Measurements from ENCODE around the gene DDX10. TPM values are rescaled to one million over a fixed set of nuclear protein-coding genes. Genes with fewer than 3 reads are reported as not detected.
"Not testable (repeated sequence)": the region's sequence is repeated elsewhere in the genome, so short reads cannot be mapped to it uniquely, and the experiment has no call there.

The DDX10 gene
- 23.3 and 26.8 TPM in 2 replicates for total RNA-seq (2014; rRNA removed; shearing (Covaris generic))
- 18.8 and 19.9 TPM in 2 replicates for polyA plus RNA-seq (2015; cell fraction: cytosol; rRNA removed)
- 8.4 and 42.7 TPM in 2 replicates for polyA plus RNA-seq (2015; cell fraction: nucleus; rRNA removed)

DNA sequence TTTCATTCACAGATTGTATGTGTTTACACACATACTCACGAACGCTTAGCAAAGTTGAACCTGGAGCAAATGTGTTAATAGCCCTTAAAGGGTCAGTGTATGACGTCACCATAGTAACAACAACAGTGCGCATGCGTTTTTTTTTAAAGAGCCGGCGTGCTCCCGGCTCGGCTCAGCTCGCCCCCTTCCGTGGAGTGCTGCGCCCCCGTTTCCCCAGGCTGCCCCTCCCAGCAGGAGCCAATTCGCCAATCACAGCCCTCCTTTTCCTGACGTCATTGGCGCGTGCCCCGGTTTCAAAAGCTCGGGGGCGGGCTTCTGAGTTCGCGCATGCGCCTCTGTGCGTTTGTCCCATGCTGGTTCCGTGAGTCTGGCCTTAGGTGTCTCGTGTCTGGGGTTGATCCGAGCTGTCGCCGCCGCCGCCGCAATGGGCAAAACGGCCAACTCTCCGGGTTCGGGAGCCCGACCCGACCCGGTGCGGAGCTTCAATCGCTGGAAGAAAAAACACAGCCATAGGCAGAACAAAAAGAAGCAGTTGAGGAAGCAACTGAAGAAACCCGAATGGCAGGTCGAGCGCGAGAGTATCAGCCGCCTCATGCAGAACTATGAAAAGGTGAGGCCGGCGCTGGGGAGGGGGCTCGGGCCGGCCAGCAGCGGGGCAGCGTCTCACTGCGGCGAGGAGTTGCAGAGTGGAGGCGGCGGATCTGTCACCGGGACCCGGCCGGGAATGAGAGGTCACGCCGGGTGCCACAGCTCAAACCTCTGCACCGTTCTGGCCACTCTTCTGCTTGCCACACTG lies at the start of gene DDX10:
Gene DDX10, plus strand, starts transcription at position 340 of the 796 bp plus-strand sequence. Its CDS starts 85 bp downstream, at position 425.
- peak; percentile 97 for DNase-seq (ENCODE audit: low read depth, low spot score)
- in situ Hi-C loops (cut with HindIII; ENCODE audit: low pct_unique_long_range_greater_than_20kb, low sequenced_read_pairs): no loop called here

GRCh38 chr11:108616549-108616948 lies 48.3 kb upstream of the DDX10 start:
- in situ Hi-C loops (cut with HindIII; ENCODE audit: low pct_unique_long_range_greater_than_20kb, low sequenced_read_pairs): no loop called here
- no peak for DNase-seq (ENCODE audit: low read depth, low spot score)

GRCh38 chr11:108617055-108617454 lies 47.8 kb upstream of the DDX10 start:
- in situ Hi-C loops (cut with HindIII; ENCODE audit: low pct_unique_long_range_greater_than_20kb, low sequenced_read_pairs): no loop called here
- DNase-seq (ENCODE audit: low read depth, low spot score): no peak

- no peak for DNase-seq (ENCODE audit: low read depth, low spot score)
- in situ Hi-C loops (cut with HindIII; ENCODE audit: low pct_unique_long_range_greater_than_20kb, low sequenced_read_pairs): no loop called here
Measured at GRCh38 chr11:108618529-108618928, 46.3 kb upstream of the DDX10 start.

- peak; percentile 6 for DNase-seq (ENCODE audit: low read depth, low spot score)
- in situ Hi-C loops (cut with HindIII; ENCODE audit: low pct_unique_long_range_greater_than_20kb, low sequenced_read_pairs): no loop called here
Measured at GRCh38 chr11:108620958-108621772, 43.7 kb upstream of the DDX10 start.

DNA sequence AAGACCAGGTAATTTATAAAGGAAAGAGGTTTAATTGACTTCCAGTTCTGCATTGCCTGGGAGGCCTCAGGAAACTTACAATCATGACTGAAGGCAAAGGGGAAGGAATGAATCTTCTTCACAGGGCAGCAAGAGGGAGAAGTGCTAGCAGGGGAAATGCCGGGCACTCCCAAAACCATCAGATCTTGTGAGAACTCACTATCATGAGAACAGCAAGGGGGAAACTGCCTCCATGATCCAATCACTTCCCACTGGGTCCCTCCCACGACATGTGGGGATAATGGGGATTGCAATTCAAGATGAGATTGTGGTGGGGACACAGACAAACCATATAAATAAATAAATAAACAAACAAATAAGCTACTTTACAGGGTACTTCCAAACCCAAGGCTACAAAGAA lies 42.5 kb upstream of the DDX10 start:
- no peak for DNase-seq (ENCODE audit: low read depth, low spot score)
- in situ Hi-C loops (cut with HindIII; ENCODE audit: low pct_unique_long_range_greater_than_20kb, low sequenced_read_pairs): no loop called here

DNA sequence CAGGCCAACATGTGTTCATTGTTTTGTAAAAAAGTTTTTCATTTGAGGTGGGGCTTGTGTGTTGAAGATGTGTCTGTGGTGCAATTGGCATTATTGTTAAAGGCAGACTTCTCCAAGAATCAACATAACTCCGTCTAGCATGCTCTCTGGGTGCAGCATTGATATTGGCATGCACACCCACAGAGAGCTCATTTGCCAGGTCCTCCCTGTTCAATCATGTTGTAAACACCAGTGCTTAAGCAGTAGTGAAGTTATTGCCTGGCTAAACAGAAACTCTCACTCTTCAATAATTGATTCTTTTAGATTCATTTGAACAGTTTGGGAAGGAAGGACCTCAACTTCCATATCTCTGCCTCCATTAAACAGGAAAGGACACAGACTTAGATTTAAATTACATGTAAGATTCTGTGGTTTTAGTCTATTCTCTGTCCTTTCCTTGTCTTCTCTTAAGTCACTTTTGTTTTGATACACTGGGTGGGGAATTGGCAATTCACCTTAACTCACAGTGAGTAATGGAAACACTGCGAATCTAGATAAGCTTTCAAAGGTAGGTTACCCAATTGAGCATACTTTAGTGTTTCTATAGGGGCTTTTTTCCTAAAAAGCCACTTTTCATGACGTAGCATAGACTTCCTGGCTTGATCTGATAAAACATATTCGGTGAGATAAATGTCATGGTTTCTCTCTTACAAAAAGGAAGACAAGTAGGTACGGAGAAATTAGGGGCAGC lies 40.5 kb upstream of the DDX10 start:
- DNase-seq (ENCODE audit: low read depth, low spot score): no peak
- in situ Hi-C loops (cut with HindIII; ENCODE audit: low pct_unique_long_range_greater_than_20kb, low sequenced_read_pairs): no loop called here

DNA sequence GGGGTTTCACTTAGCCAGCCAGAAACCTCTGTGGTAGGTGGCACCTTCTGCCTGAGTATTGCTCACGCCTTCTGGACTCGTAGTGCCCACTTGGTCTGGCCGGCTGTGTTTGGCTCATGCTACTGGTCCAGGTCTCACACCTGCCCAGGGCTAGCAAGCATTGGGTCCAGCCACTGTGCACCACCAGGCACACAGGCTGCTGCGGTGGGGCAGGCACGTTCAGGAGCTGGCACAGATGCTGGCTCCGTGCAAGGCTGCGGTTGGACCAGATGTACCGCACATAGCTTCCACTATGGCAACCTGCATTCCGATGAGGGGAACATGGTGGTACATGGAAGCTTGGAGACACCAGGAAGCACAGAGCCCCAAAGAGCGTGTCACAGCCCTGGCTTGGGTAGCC lies 36.5 kb upstream of the DDX10 start:
- DNase-seq (ENCODE audit: low read depth, low spot score): no peak
- in situ Hi-C loops (cut with HindIII; ENCODE audit: low pct_unique_long_range_greater_than_20kb, low sequenced_read_pairs): no loop called here

- no peak for DNase-seq (ENCODE audit: low read depth, low spot score)
Measured at GRCh38 chr11:108628812-108629211, 36.1 kb upstream of the DDX10 start.

GRCh38 chr11:108629274-108629673 lies 35.6 kb upstream of the DDX10 start:
- in situ Hi-C loops (cut with HindIII; ENCODE audit: low pct_unique_long_range_greater_than_20kb, low sequenced_read_pairs): no loop called here
- DNase-seq (ENCODE audit: low read depth, low spot score): no peak

More at GRCh38 chr11:108628812-108629211, 36.1 kb upstream of the DDX10 start:
- in situ Hi-C loops (cut with HindIII; ENCODE audit: low pct_unique_long_range_greater_than_20kb, low sequenced_read_pairs): no loop called here

GRCh38 chr11:108632041-108632704 lies 32.7 kb upstream of the DDX10 start:
- in situ Hi-C loops (cut with HindIII; ENCODE audit: low pct_unique_long_range_greater_than_20kb, low sequenced_read_pairs): no loop called here
- no peak for DNase-seq (ENCODE audit: low read depth, low spot score)

DNA sequence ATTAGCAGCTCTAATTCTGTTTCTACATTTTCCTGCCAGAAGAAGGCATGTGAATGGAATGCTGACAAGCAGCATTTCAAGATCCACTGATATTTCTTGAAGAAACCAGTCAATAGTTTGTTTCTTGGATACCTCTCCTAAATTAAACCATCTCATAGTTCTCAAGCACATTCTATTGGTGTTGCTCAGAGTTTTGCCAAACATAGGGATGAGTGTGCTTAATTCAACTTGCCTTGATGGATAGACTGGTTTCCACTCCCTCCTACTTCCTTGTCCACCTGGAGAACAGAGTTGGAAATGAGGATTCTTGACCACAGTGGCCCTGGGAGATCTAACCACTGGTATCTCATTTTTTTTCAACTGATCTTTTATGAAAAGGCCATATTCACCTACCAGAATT lies 29.8 kb upstream of the DDX10 start:
- DNase-seq (ENCODE audit: low read depth, low spot score): no peak
- in situ Hi-C loops (cut with HindIII; ENCODE audit: low pct_unique_long_range_greater_than_20kb, low sequenced_read_pairs): no loop called here

GRCh38 chr11:108636222-108636621 lies 28.6 kb upstream of the DDX10 start:
- in situ Hi-C loops (cut with HindIII; ENCODE audit: low pct_unique_long_range_greater_than_20kb, low sequenced_read_pairs): no loop called here
- DNase-seq (ENCODE audit: low read depth, low spot score): no peak

DNA sequence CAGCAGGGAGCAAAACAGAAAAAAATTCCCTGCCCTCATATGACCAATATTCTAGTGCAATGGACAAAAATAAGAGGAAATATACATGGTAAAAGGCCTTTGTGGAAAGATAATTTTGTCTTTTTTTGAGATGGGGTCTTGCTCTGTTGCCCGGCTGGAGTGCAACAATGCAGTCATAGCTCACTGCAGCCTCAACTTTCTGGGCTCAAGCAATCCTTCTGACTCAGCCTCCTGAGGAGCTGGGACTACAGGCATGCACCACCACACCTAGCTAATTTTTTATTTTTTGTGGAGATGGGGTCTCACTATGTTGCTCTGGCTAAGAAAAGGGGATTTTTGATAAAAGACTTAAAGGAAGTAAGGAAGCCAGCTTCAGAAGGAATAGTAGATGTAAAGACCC lies 25.7 kb upstream of the DDX10 start:
- in situ Hi-C loops (cut with HindIII; ENCODE audit: low pct_unique_long_range_greater_than_20kb, low sequenced_read_pairs): no loop called here
- no peak for DNase-seq (ENCODE audit: low read depth, low spot score)

DNA sequence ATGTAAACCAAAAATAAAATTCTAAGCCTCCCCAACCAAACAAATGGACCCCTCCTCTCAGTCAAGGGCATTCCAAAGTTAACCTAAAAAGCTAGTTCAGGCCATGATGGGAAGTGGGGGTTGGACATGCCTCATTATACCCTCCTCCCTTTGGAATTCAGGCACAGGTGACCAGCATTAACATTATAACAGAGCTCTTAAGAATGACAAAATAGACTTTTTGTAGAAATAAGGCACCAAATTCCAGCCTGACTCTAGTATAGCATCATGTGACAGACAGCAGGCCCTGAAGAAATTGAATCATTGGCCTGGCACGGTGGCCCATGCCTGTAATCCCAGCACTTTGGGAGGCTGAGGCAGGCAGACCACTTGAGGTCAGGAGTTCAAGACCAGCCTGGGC lies 23.1 kb upstream of the DDX10 start:
- DNase-seq (ENCODE audit: low read depth, low spot score); in situ Hi-C loops (cut with HindIII; ENCODE audit: low pct_unique_long_range_greater_than_20kb, low sequenced_read_pairs): not testable (repeated sequence)

GRCh38 chr11:108643974-108644373 lies 20.9 kb upstream of the DDX10 start:
- in situ Hi-C loops (cut with HindIII; ENCODE audit: low pct_unique_long_range_greater_than_20kb, low sequenced_read_pairs): no loop called here
- DNase-seq (ENCODE audit: low read depth, low spot score): no peak

DNA sequence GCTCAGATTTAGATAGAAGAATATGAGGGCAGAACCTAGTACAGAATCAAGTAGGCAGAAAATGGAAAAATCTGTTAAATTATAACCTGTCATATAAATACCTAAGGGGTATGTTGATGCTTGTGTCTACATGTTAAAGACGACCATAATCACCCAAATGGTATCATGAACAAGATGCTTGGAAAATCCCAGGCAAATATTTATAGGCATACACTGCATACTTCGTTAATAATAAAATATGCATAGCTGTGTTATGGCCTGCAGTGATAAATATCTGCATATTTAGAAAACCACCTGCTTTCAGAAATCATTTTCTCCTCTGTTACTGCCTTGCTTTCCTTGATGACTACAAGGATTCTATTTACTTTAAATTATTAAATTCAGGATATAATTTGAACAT lies 18.9 kb upstream of the DDX10 start:
- DNase-seq (ENCODE audit: low read depth, low spot score): no peak
- in situ Hi-C loops (cut with HindIII; ENCODE audit: low pct_unique_long_range_greater_than_20kb, low sequenced_read_pairs): no loop called here

- in situ Hi-C loops (cut with HindIII; ENCODE audit: low pct_unique_long_range_greater_than_20kb, low sequenced_read_pairs): no loop called here
- DNase-seq (ENCODE audit: low read depth, low spot score): no peak
Measured at GRCh38 chr11:108647387-108647700, 17.5 kb upstream of the DDX10 start.
